Measurements from ENCODE around the gene ARHGAP11A. TPM values are rescaled to one million over a fixed set of nuclear protein-coding genes. Genes with fewer than 3 reads are reported as not detected.

Gene ARHGAP11A, protein sequence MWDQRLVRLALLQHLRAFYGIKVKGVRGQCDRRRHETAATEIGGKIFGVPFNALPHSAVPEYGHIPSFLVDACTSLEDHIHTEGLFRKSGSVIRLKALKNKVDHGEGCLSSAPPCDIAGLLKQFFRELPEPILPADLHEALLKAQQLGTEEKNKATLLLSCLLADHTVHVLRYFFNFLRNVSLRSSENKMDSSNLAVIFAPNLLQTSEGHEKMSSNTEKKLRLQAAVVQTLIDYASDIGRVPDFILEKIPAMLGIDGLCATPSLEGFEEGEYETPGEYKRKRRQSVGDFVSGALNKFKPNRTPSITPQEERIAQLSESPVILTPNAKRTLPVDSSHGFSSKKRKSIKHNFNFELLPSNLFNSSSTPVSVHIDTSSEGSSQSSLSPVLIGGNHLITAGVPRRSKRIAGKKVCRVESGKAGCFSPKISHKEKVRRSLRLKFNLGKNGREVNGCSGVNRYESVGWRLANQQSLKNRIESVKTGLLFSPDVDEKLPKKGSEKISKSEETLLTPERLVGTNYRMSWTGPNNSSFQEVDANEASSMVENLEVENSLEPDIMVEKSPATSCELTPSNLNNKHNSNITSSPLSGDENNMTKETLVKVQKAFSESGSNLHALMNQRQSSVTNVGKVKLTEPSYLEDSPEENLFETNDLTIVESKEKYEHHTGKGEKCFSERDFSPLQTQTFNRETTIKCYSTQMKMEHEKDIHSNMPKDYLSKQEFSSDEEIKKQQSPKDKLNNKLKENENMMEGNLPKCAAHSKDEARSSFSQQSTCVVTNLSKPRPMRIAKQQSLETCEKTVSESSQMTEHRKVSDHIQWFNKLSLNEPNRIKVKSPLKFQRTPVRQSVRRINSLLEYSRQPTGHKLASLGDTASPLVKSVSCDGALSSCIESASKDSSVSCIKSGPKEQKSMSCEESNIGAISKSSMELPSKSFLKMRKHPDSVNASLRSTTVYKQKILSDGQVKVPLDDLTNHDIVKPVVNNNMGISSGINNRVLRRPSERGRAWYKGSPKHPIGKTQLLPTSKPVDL
- total RNA-seq (2022; extraction: Qiagen RNA extraction; ENCODE audit: low read depth): 51.8 to 104 TPM (median 89.0 TPM) in 5 replicates

DNA sequence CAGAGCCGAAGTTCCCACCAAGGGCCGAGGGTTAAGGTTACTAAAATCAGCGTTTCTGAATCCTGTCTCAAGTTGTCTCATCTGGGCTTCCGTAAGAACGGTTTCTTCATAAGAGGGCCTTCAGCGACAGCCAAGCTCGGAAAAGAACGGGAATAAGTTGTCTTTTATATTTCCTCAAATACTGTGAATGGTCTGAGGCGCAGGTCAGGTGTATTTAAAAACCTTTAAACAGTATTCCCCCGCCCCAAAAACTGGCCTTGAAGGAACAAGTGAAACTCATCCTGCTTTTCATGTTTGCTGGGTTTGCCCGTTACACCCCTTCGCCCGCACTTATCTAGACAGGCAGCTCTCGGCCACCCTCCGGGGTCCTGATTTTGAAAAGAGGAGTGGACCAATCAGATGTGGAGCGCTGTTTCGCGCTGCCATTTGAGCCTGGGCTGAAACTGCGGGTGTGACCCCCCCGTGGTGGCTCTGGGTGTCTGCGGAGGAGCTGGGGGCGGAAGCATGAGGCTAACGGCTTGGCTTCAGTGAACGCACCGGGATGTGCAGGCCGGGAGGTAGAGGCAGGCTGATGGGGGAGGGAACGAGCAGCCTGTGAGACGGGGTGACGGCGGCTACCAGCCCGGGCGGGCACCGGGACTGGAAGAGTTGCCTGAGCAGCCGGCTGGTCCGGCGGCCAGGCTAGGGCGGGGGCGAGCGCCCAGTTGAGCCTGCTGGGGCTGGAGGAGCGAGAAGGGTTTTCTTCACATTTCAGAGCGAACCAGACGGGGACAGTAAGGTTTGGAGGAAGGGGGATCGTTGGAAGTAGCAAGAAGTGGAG lies at the start of gene ARHGAP11A:
TSS of gene ARHGAP11A (plus strand) at position 454 of the 820 bp plus-strand sequence. CDS start 708 bp downstream, outside the sequence.

DNA sequence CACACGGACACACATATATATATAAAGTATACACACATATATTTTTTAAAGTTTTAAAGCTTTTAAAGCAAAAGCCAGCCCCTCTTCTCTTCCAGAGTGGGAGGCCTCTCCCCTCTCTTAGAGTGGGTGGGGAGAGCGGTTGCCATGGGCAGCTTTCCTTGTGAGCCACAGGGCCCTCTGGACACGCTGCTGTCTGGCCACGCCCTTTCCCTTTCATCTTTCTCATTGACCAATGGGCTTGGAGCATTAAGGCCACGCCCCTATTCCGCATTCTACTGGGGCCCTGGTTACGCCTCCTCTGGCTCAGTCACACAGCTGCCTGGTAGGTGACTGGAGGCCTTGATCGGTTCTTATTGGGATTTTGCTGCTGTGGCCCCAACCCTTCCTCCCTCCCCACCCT lies 22.2 kb upstream of the ARHGAP11A start, which contains the start of gene GOLGA8N:
TSS of gene GOLGA8N (plus strand) at position 306 of the 400 bp plus-strand sequence.

DNA sequence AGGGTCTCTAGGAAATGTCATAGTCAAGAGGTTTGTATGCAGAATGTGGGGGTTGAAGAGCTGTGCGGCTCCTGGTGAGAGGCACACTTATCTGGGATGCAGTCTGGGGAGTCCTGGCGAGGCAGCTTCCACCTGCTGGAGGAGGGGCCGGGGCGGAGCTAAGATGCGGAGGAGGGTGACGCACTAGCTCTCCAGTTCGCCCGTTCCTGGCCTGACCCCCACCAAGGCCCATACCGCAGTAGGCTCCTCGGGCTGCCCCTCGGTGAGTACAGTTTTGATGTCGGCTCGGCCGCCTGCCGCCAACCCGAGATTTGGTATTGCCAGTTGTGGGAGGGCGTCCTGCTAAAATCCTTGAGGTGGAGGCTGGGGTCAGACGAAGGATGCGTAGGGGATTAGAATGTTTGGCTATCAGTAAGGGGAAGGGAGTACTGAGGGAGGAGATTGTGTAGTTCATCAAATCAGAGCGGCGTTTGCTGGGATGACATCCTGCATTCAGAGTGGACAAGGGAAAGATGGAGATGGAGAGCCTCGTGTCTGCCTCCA lies 26.3 kb downstream of the ARHGAP11A start, which contains the start of gene SCG5:
TSS of gene SCG5 (plus strand) at position 194 of the 543 bp plus-strand sequence. CDS start 1,883 bp downstream, outside the sequence.

Other genes with a start within 250 kb of the ARHGAP11A start
- 0.34 to 1.1 TPM (median 0.85 TPM) in 5 replicates for gene GOLGA8K, start 212.2 kb upstream of the ARHGAP11A start, total RNA-seq (2022; extraction: Qiagen RNA extraction; ENCODE audit: low read depth)
- 0.21 to 0.61 TPM (median 0.32 TPM) in 5 replicates for gene GOLGA8O, start 159.9 kb upstream of the ARHGAP11A start, total RNA-seq (2022; extraction: Qiagen RNA extraction; ENCODE audit: low read depth)
- gene GOLGA8N, start 22.0 kb upstream of the ARHGAP11A start, total RNA-seq (2022; extraction: Qiagen RNA extraction; ENCODE audit: low read depth): 0.71 to 1.5 TPM (median 1.3 TPM) in 5 replicates
- gene SCG5, start 26.2 kb downstream of the ARHGAP11A start, total RNA-seq (2022; extraction: Qiagen RNA extraction; ENCODE audit: low read depth): 2.3 to 4.4 TPM (median 2.7 TPM) in 5 replicates
- 5.8 to 14.1 TPM (median 7.6 TPM) in 5 replicates for gene GREM1, start 102.5 kb downstream of the ARHGAP11A start, total RNA-seq (2022; extraction: Qiagen RNA extraction; ENCODE audit: low read depth)